H1 (cell line): Measurements from ENCODE around the gene ZNF674. TPM values are rescaled to one million over a fixed set of nuclear protein-coding genes. Genes with fewer than 3 reads are reported as not detected.

Source experiments
- ASH2L ChIP-seq: fragments of 200-600, 300-600 bp; sonication (generic); IDR thresholded peaks from one replicate; pipeline ENCODE4 v1.7.1; 2017; ENCODE audit warnings: low read length
- BCL11A ChIP-seq, 2 experiments: IDR thresholded peaks; one replicate each; pipeline ENCODE4 v1.6.1; 2011; ENCODE audit warnings: low read depth in 2 of 2, low read length in 2 of 2, mild to moderate bottlenecking in 2 of 2
- CBX5 ChIP-seq: fragments of 300-800, 300-1000 bp; sonication (generic); IDR thresholded peaks from 2 replicates; pipeline ENCODE4 v1.7.1; 2016; ENCODE audit warnings: antibody characterized with exemption, low read length, low read depth
- CBX8 ChIP-seq: fragments of 300-800, 300-1000 bp; sonication (generic); IDR thresholded peaks from 2 replicates; pipeline ENCODE4 v1.7.1; 2016; ENCODE audit warnings: low read depth, low read length, borderline replicate concordance
- NANOG ChIP-seq: IDR thresholded peaks from 2 replicates; pipeline ENCODE4 v1.6.1; 2011; ENCODE audit warnings: low read length, low read depth, mild to moderate bottlenecking, inconsistent platforms; ENCODE audit not compliant: insufficient read depth, poor library complexity, severe bottlenecking
- RAD21 ChIP-seq, 2 experiments: IDR thresholded peaks in 1 of 2; conservative IDR thresholded peaks in 1 of 2; 2 replicates each; pipeline ENCODE4 v1.6.1; 2011; ENCODE audit warnings: low read depth in 2 of 2, low read length in 2 of 2, improper control_type of control experiment in 1 of 2, inconsistent platforms in 1 of 2, mild to moderate bottlenecking in 1 of 2, moderate library complexity in 1 of 2
- polyA plus RNA-seq, 7 experiments: library from polyadenylated mRNA; depleted of rRNA in 3 of 7; stranded (reverse) in 5 of 7; unstranded in 2 of 7; fragments of >200 nt in 5 of 7; fragments of 200-250 nt in 2 of 7; gene quantifications; 1 replicate in 5 of 7; 2 replicates in 1 of 7; 4 replicates in 1 of 7; pipeline versions ENCODE4 v1.2.1 to v1.2.3, GENCODE V29; 2011 to 2013; ENCODE audit warnings: missing spikeins in 2 of 7, mixed read lengths in 2 of 7
- total RNA-seq: library from RNA; stranded (reverse); fragmentation: NEBNext Ultra II Directional; extraction: Animal tissue kit (Norgen Biotek cat#: 25700); gene quantifications from 2 replicates; pipeline ENCODE4 v1.2.1, GENCODE V29; 2021

ZNF674 gene
- total and polyA plus RNA-seq, 2 of the 8 experiments (the other 6 are each of a cell fraction or from before 2014, with no cell fraction given): 2.0 to 7.4 TPM

DNA sequence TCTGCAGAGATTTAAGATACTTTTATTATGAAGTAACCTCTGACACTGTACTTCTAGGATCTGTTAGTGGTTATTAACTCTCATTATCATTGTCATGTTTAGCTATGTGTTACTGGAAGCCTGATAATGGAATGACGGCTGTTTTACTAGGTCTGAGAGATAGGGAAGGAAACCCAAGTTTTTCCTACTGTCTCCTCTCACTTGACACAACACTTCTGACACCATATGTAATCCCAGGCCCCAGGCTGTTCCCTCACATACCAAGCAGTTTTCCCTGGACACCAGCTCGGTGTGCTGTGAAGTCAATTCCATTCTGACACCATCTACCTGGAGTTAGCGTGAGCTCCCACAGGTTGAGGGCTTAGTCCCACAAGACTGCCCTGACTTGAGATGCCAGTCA is 85.6 kb downstream of the ZNF674 start (continued):
- TF ChIP-seq BCL11A (IDR thresholded peaks at IDR 0.05; ENCODE audit: low read depth in 2 of 2, low read length in 2 of 2) (no peak), RAD21 (IDR thresholded peaks at IDR 0.05 in 1 of 2, conservative IDR thresholded peaks at IDR 0.05 in 1 of 2; ENCODE audit: low read depth in 2 of 2, low read length in 2 of 2) (no peak), NANOG (no peak), CBX5 (no peak), CBX8 (no peak), ASH2L (no peak)
